IMR-90 (cell line): ENCODE results near the gene FMN2.

ENCODE experiments used
- CEBPB ChIP-seq: IDR thresholded peaks from 2 replicates; pipeline ENCODE4 v1.6.1; 2012; ENCODE audit warnings: low read depth, low read length, improper control_type of control experiment
- MAFK ChIP-seq: IDR thresholded peaks from 2 replicates; pipeline ENCODE4 v1.6.1; 2012; ENCODE audit warnings: low read depth, low read length, improper control_type of control experiment
- NFE2L2 ChIP-seq: fragments of 150-350 bp; IDR thresholded peaks from 2 replicates; pipeline ENCODE4 v1.6.1; 2016; ENCODE audit warnings: low read depth, mild to moderate bottlenecking, low read length
- SMC3 ChIP-seq: fragments of 150-350 bp; IDR thresholded peaks from 2 replicates; pipeline ENCODE4 v1.6.1; 2016; ENCODE audit warnings: low read depth, mild to moderate bottlenecking, antibody characterized with exemption, low read length, moderate library complexity
- TF ChIP-seq, protein P1 (sequence below): conservative IDR thresholded peaks from 2 replicates; pipeline ENCODE4 v1.5.1; 2012; ENCODE audit warnings: mild to moderate bottlenecking, low read depth, low read length, improper control_type of control experiment
- TF ChIP-seq, protein P2 (sequence below): fragments of 150-350 bp; IDR thresholded peaks from 2 replicates; pipeline ENCODE4 v1.6.1; 2016; ENCODE audit warnings: low read depth, mild to moderate bottlenecking, low read length, moderate library complexity, borderline replicate concordance

DNA sequence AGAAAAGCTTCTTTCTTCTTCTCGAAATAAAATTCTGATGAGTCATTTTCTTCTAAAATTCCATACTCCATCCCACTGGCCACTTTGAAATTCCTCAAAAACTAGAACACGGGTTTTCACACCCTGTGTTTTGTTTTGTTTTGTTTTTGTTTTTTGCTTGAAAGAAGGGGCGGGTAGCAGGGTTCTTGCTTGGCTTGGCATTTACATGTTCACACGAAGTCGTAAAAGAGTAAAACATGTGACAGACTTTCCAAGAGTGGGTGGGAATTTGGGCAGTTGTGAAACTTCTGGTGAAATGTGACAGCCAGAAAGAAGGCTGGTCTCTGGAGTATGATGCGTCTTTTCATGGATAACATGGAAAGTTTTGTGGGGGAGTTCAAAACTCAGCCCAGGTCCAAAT is 47.1 kb upstream of the FMN2 start:
- TF ChIP-seq, protein P1, sequence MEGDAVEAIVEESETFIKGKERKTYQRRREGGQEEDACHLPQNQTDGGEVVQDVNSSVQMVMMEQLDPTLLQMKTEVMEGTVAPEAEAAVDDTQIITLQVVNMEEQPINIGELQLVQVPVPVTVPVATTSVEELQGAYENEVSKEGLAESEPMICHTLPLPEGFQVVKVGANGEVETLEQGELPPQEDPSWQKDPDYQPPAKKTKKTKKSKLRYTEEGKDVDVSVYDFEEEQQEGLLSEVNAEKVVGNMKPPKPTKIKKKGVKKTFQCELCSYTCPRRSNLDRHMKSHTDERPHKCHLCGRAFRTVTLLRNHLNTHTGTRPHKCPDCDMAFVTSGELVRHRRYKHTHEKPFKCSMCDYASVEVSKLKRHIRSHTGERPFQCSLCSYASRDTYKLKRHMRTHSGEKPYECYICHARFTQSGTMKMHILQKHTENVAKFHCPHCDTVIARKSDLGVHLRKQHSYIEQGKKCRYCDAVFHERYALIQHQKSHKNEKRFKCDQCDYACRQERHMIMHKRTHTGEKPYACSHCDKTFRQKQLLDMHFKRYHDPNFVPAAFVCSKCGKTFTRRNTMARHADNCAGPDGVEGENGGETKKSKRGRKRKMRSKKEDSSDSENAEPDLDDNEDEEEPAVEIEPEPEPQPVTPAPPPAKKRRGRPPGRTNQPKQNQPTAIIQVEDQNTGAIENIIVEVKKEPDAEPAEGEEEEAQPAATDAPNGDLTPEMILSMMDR = no peak
- TF ChIP-seq NFE2L2 (no peak), SMC3 (no peak), CEBPB (no peak), MAFK (no peak)
- TF ChIP-seq, protein P2, sequence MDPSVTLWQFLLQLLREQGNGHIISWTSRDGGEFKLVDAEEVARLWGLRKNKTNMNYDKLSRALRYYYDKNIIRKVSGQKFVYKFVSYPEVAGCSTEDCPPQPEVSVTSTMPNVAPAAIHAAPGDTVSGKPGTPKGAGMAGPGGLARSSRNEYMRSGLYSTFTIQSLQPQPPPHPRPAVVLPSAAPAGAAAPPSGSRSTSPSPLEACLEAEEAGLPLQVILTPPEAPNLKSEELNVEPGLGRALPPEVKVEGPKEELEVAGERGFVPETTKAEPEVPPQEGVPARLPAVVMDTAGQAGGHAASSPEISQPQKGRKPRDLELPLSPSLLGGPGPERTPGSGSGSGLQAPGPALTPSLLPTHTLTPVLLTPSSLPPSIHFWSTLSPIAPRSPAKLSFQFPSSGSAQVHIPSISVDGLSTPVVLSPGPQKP = no peak
